Lung (tissue), 12 donors: ENCODE data around the gene INIP. TPM values are rescaled to one million over a fixed set of nuclear protein-coding genes. Genes with fewer than 3 reads are reported as not detected.

ENCODE experiments used
- ATAC-seq: fragments of 200-7000 bp; cut with Tn5 transposase; one replicate; pipeline ENCODE4 v1.9.1; 2020; ENCODE audit warnings: moderate number of reproducible peaks; ENCODE audit not compliant: insufficient read depth, low FRiP score
- DNase-seq, 3 donors: peaks; one replicate each; pipeline ENCODE4 v3.0.0-alpha.2; 2013 to 2017
- H3K27ac ChIP-seq, 2 donors: one replicate each; pipeline ENCODE4 v1.5.1; 2013; ENCODE audit warnings: mild to moderate bottlenecking in 2 of 2, moderate library complexity in 2 of 2, control low read depth in 1 of 2, inconsistent platforms in 1 of 2, low read depth in 1 of 2, low read length in 1 of 2
- H3K27me3 ChIP-seq, 3 donors: one replicate each; pipeline ENCODE4 v1.5.1; 2013; ENCODE audit warnings: low read length in 2 of 3; ENCODE audit not compliant: control insufficient read depth in 3 of 3, insufficient read depth in 3 of 3
- H3K36me3 ChIP-seq, 4 donors: one replicate each; pipeline ENCODE4 v1.5.1; 2013; ENCODE audit warnings: low read length in 4 of 4, mild to moderate bottlenecking in 1 of 4, moderate library complexity in 1 of 4; ENCODE audit not compliant: control insufficient read depth in 4 of 4, insufficient read depth in 4 of 4
- H3K4me1 ChIP-seq, 5 donors: one replicate each; pipeline ENCODE4 v1.5.1; 2013; ENCODE audit warnings: low read length in 5 of 5, mild to moderate bottlenecking in 2 of 5, moderate library complexity in 1 of 5; ENCODE audit not compliant: control insufficient read depth in 5 of 5, insufficient read depth in 5 of 5
- H3K4me3 ChIP-seq: one replicate; pipeline ENCODE4 v1.5.1; 2013; ENCODE audit warnings: mild to moderate bottlenecking, control low read depth, moderate library complexity
- H3K9ac ChIP-seq, 2 donors: one replicate each; pipeline ENCODE4 v1.5.1; 2013; ENCODE audit warnings: low read length in 2 of 2, control low read depth in 1 of 2; ENCODE audit not compliant: insufficient read depth in 1 of 2
- H3K9me3 ChIP-seq, 4 donors: one replicate each; pipeline ENCODE4 v1.5.1; 2013; ENCODE audit warnings: low read length in 3 of 4, mild to moderate bottlenecking in 1 of 4, moderate library complexity in 1 of 4; ENCODE audit not compliant: control insufficient read depth in 4 of 4, insufficient read depth in 3 of 4
- WGBS, 2 donors: extraction: QIAGEN DNeasy Blood & Tissue Kit; methylation state at CpG; one replicate each; pipeline ENCODE4 v1.1.7; 2013; 5-methylcytosine and 5-hydroxymethylcytosine counted together
- polyA plus RNA-seq, 2 donors: library from polyadenylated mRNA; stranded (reverse); fragments of 200-250 nt; gene quantifications; one replicate each; pipeline ENCODE4 v1.2.1, GENCODE V29; 2013
- total RNA-seq, 2 donors: library from RNA; depleted of rRNA in 1 of 2; stranded (reverse); fragments of >200 nt in 1 of 2; gene quantifications; one replicate each; pipeline ENCODE4 v1.2.1, GENCODE V29; 2014 to 2021
- TF ChIP-seq, protein P1 (sequence below): IDR thresholded peaks from 2 replicates; pipeline ENCODE4 v1.5.1; 2012; ENCODE audit warnings: mild to moderate bottlenecking; ENCODE audit errors: control extremely low read depth, extremely low read depth
- donor health status: control.
- donor health status: control.
- donor health status: Bipolar disorder and iron deficiency.
- donor health status: healthy.
- donor health status: DM: yes; HTN: yes; CAD: no.

The INIP gene
- total and polyA plus RNA-seq, 4 donors, result 9.1 to 25.8 (median 16.7) TPM

DNA sequence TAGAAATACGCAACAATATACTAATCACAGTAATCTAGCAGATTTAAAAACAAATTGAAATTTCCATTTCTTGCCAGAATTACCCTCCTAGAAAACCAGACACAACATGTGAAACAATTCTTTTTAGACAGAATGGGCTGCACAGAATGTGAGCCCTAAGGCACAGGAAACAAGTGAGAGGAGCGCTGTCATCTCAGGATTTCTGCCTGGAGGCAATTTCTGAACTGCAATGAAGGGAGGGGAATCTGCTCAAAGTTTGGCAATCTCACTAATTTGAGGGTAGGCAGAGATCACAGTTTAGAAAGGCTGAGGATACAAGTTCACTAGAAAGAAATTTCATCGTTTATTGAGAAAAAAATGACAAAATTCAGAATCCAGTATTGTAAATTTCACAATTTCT lies 70.3 kb downstream of the INIP start:
- Histone ChIP-seq H3K4me1 (no peaks in the 10 kb centered on the region), H3K27ac (no peak overlapping the region), H3K9me3 (peaks cover 0 to 8% (median 1%) of the 10 kb centered on the region in 4 donors), H3K36me3 (peaks cover 0 to 9% (median 6%) of the 10 kb centered on the region in 4 donors), H3K9ac (no peak overlapping the region), H3K27me3 (no peaks in the 10 kb centered on the region), H3K4me3 (no peak overlapping the region)
- ATAC-seq (no peak), DNase-seq (no peak)
- WGBS, 2 donors, result 98% methylated on average over 3 of the region's 3 CpGs
- TF ChIP-seq, protein P1, sequence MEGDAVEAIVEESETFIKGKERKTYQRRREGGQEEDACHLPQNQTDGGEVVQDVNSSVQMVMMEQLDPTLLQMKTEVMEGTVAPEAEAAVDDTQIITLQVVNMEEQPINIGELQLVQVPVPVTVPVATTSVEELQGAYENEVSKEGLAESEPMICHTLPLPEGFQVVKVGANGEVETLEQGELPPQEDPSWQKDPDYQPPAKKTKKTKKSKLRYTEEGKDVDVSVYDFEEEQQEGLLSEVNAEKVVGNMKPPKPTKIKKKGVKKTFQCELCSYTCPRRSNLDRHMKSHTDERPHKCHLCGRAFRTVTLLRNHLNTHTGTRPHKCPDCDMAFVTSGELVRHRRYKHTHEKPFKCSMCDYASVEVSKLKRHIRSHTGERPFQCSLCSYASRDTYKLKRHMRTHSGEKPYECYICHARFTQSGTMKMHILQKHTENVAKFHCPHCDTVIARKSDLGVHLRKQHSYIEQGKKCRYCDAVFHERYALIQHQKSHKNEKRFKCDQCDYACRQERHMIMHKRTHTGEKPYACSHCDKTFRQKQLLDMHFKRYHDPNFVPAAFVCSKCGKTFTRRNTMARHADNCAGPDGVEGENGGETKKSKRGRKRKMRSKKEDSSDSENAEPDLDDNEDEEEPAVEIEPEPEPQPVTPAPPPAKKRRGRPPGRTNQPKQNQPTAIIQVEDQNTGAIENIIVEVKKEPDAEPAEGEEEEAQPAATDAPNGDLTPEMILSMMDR, result no peak

DNA sequence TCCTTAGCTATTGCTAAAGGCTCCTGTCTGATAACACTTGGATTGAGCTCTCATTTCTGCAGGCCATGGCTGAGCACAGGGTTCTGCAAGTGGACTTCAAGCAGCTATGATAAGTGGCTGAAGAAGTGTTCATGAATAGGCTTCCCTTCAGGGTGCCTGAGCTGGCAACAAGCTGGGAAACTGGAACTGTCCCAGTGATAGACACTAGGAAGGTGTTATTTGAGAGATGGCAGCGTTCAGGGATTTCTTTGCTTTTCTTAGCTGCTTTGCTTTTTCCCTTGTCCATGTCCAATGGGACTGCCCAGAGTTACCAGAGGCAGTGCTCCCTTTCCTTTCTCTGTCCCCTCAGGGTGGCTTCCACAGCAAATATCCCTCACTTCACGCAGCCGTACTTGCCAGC lies 75.8 kb downstream of the INIP start:
- H3K9me3 ChIP-seq, result peaks cover 0 to 12% (median 3%) of the 10 kb centered on the region in 4 donors
- H3K4me3 ChIP-seq, result no peak overlapping the region
- no peak for ATAC-seq
- no peaks in the 10 kb centered on the region for H3K27me3 ChIP-seq
- H3K4me1 ChIP-seq, result no peaks in the 10 kb centered on the region
- H3K27ac ChIP-seq, result no peak overlapping the region
- no peak overlapping the region for H3K9ac ChIP-seq
- peaks cover 0 to 5% (median 3%) of the 10 kb centered on the region in 4 donors for H3K36me3 ChIP-seq
- peak in 2 of 3 donors; percentile 36 to 92 for DNase-seq
- TF ChIP-seq, protein P1, result no peak
- WGBS, 2 donors, result 92 to 96% methylated on average over 3 of the region's 3 CpGs

DNA sequence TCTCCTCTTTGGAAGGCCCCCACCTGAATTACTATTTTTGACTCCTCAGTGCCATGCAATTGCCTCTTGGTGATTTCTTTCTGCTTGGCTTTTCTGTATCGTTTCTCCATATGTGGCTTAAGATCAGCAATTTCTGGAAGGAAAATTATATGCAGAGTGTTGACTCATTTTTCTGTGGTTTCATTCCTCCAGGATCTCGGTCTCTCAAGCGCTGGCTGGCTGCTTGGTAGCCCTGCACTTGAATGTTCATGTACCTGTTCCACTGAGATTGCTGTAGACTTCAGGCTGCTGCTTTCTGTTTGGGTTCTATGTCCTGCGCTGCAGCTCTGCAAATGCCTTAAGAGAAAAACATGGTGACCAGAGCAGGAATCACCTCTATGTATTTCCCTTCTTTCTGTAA lies 77.6 kb downstream of the INIP start:
- WGBS, 2 donors, result 95 to 99% methylated on average over 4 of the region's 4 CpGs
- Histone ChIP-seq H3K36me3 (peaks cover 0 to 3% (median 1%) of the 10 kb centered on the region in 4 donors), H3K27ac (no peak overlapping the region), H3K9me3 (peaks cover 0 to 12% (median 3%) of the 10 kb centered on the region in 4 donors), H3K4me3 (no peak overlapping the region), H3K9ac (no peak overlapping the region), H3K27me3 (no peaks in the 10 kb centered on the region), H3K4me1 (no peaks in the 10 kb centered on the region)
- DNase-seq (no peak), ATAC-seq (no peak)
- TF ChIP-seq, protein P1, result no peak

Other genes with a start within 250 kb of the INIP start
- 10 to 100 TPM; 11.6 to 24.0 TPM for gene KIAA1958, start 231.3 kb downstream of the INIP start, total RNA-seq
- 1 to 10 TPM; 2.0 TPM for gene KIAA1958, start 231.3 kb downstream of the INIP start, polyA plus RNA-seq
- gene SNX30, start 32.6 kb upstream of the INIP start, total RNA-seq, result 10 to 100 TPM; 49.9 to 63.1 TPM
- 10 to 100 TPM; 13.7 to 21.6 TPM for gene SNX30, start 32.6 kb upstream of the INIP start, polyA plus RNA-seq
- gene SLC46A2, start 172.8 kb upstream of the INIP start, total RNA-seq, result 10 to 100 TPM in 1 of 2 donors, under 1 TPM in 1; 0.20 to 15.6 TPM
- gene SLC46A2, start 172.8 kb upstream of the INIP start, polyA plus RNA-seq, result 10 to 100 TPM; 11.6 to 18.5 TPM